Memory B cell (primary cell): ENCODE results near the gene PRCC.

Source experiments
- ATAC-seq: fragments of 150-1000 bp; cut with Tn5 transposase; 2 replicates; pipeline ENCODE4 v1.10.0; 2021; ENCODE audit warnings: low read depth, mild to moderate bottlenecking, moderate library complexity
- DNase-seq, 2 donors: peaks; one replicate each; pipeline ENCODE4 v3.0.0; 2022; ENCODE audit warnings: low spot score in 2 of 2
- H3K27ac Mint-ChIP-seq: one replicate; pipeline ENCODE4 v1.8.0; 2022; ENCODE audit warnings: mild to moderate bottlenecking, moderate library complexity, mixed read lengths
- H3K27me3 Mint-ChIP-seq: one replicate; pipeline ENCODE4 v1.8.0; 2022; ENCODE audit warnings: mixed read lengths
- H3K36me3 Mint-ChIP-seq: one replicate; pipeline ENCODE4 v1.8.0; 2022; ENCODE audit warnings: mild to moderate bottlenecking, mixed read lengths
- H3K4me1 Mint-ChIP-seq: one replicate; pipeline ENCODE4 v1.8.0; 2022; ENCODE audit warnings: mixed read lengths
- H3K4me3 Mint-ChIP-seq: one replicate; pipeline ENCODE4 v1.8.0; 2022; ENCODE audit warnings: mild to moderate bottlenecking, moderate library complexity, mixed read lengths
- H3K9me3 Mint-ChIP-seq: one replicate; pipeline ENCODE4 v1.8.0; 2022; ENCODE audit warnings: mixed read lengths

The PRCC gene

DNA sequence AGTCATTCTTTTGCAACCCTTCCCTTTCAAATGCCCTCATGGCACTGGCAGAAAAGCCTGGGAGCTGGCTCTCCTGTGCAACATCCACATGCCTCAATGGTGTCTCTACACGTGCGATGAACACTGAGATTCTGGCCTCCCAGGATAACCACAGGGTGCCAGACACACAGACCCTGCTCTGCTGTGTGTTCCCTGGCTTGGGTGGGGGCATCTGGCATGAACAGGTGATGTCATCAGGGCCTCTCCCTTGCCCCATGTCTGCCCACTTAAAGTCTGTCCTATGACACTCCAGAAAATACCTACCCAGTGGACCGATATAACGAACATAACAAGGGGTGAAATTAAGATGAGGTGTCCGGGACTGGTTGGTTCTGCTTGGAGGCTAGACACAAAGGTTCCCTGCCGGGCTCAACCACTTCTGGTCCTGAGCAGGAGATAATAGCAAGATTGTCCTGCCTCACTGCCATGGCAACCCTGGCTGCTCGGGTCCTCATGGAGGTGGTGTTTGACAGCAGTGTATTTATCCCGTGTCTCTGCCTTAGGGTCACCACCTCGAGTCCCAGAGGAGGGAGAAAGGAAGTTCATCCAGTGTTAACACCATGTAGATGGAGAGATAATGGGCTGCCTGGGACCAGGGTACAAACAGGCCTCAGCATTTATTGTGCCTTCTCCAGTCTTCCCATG is 72.2 kb downstream of the PRCC start:
- Mint-ChIP-seq H3K36me3 (no peaks in the 10 kb centered on the region), H3K27me3 (peaks cover 36% of the 10 kb centered on the region)

DNA sequence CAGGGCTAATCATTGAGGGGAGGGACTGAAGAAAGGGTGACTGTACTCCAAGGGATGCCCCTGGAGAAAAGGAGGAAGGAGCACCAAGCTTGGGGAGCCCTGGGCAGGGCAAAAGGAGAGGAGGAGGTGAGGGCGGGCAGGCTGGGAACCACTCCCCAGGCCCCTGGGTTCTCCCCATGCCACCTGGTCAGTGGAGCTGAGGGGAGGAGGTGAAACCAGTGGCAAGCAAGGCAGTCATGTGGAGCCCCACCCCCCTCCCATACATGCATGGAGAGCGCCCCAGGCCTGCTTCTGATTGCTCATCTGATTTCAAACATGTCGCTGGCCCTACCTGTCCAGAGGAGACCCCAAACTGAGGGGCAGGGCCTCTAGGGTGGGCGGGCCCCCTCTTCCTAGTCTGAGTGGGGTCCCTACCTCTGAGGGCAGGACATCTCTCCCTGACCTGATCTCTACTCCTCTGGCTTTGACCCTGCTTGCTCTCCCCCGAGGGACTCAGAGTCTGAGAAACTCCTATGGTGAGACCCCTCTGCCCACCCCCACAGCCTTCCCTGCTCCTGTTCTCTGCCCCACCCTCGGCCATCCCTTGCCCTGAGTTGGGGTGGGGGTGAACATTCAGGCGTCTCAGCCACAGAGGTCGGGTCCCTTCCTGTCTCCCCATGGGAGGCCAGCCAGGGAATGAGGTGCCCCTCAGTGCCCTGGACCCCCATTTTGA is 73.0 kb downstream of the PRCC start:
- Mint-ChIP-seq H3K9me3 (no peaks in the 10 kb centered on the region), H3K27me3 (peaks cover 35% of the 10 kb centered on the region), H3K27ac (no peak overlapping the region), H3K4me3 (no peak overlapping the region), H3K36me3 (no peaks in the 10 kb centered on the region), H3K4me1 (peaks cover 4% of the 10 kb centered on the region)
- no peak for DNase-seq
- ATAC-seq, result no peak

More for the DNA sequence above, 72.2 kb downstream of the PRCC start:
- no peak overlapping the region for H3K27ac Mint-ChIP-seq
- peaks cover 4% of the 10 kb centered on the region for H3K4me1 Mint-ChIP-seq
- no peak overlapping the region for H3K4me3 Mint-ChIP-seq
- DNase-seq (no peak), ATAC-seq (no peak)
- no peaks in the 10 kb centered on the region for H3K9me3 Mint-ChIP-seq

DNA sequence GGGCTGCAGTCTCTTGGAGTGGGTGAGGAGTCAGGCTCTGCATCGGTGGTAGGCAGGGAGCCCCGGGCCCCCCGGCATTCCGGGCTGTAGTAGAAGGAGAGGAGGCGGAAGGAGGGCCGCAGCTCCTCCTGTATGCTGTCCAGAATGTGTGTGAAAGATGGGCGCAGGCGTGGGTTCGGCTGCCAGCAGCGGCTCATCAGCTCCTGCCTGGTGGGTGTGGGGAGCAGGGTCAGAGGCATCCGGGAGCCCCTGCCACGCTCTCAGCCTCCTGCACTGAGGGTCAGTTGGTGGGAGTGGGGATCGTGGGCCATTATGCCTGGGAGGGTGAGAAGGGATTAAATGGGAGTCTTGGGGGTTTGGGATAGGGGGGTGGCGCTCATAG is 73.6 kb downstream of the PRCC start:
- Mint-ChIP-seq H3K27me3 (peaks cover 35% of the 10 kb centered on the region), H3K9me3 (no peaks in the 10 kb centered on the region), H3K27ac (no peak overlapping the region), H3K4me1 (peaks cover 4% of the 10 kb centered on the region), H3K36me3 (no peaks in the 10 kb centered on the region), H3K4me3 (no peak overlapping the region)
- DNase-seq (no peak), ATAC-seq (no peak)

DNA sequence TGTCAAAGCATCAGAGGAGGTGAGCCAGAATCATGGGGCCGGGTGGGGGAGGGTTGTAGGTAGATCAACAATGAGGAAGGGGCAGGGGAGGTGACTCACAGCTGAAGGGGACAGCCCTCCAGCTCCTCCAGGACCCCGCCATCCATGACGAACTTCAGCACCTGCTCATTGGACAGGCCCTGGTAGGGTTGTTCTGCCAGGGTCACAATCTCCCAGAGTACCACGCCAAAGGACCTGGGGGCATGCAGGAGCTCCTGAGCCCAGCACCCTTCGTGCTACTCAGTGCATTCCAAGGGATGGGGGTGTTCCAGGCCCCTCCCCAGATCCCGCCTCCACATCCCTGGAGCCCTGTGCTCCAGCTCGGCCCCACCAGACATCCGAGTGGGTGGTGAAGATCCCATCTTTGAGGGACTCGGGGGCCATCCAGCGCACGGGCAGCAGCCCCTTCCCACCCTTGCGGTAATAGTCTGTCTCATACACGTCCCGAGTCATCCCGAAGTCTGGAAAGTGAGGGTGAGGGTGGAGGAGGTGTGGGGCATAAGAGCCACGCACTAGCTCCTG is 74.0 kb downstream of the PRCC start:
- Mint-ChIP-seq H3K36me3 (no peaks in the 10 kb centered on the region), H3K27ac (no peak overlapping the region), H3K4me1 (peaks cover 4% of the 10 kb centered on the region), H3K27me3 (peaks cover 36% of the 10 kb centered on the region), H3K4me3 (no peak overlapping the region), H3K9me3 (no peaks in the 10 kb centered on the region)
- ATAC-seq, result no peak
- no peak for DNase-seq

- Mint-ChIP-seq H3K27me3 (peaks cover 33% of the 10 kb centered on the region), H3K4me1 (peaks cover 4% of the 10 kb centered on the region), H3K9me3 (no peaks in the 10 kb centered on the region), H3K27ac (no peak overlapping the region), H3K4me3 (no peak overlapping the region), H3K36me3 (no peaks in the 10 kb centered on the region)
- DNase-seq, result no peak
- no peak for ATAC-seq
Observed at GRCh38 chr1:156842618-156843300, 75.4 kb downstream of the PRCC start.

DNA sequence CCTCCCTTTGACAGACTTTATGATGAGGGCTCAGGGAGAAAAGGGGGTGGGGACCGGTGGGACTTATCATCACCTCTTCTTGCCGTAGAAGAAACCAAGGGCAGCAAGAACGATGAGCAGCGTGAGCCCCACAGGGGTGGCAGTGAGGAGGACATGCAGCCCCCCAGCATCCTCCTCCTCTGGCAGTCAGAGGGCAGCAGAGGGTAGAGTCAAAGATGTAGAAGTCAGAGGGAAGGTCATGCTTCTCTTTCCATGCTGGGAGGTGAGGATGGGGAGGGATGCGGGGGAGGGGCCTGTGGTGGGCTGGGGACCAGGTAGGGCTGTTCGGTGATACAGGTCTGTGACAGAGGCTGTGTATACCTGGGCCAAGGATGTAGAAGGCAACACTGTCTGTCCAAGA is 76.8 kb downstream of the PRCC start:
- H3K27ac Mint-ChIP-seq, result no peak overlapping the region

GRCh38 chr1:156844638-156845037 is 77.3 kb downstream of the PRCC start:
- DNase-seq (no peak), ATAC-seq (no peak)
- H3K4me3 Mint-ChIP-seq, result peak overlapping the region; percentile 39
- H3K27me3 Mint-ChIP-seq, result peaks cover 41% of the 10 kb centered on the region
- H3K9me3 Mint-ChIP-seq, result no peaks in the 10 kb centered on the region
- H3K27ac Mint-ChIP-seq, result no peak overlapping the region
- peaks cover 5% of the 10 kb centered on the region for H3K4me1 Mint-ChIP-seq
- H3K36me3 Mint-ChIP-seq, result no peaks in the 10 kb centered on the region

More for the DNA sequence above, 76.8 kb downstream of the PRCC start:
- H3K27me3 Mint-ChIP-seq, result peaks cover 39% of the 10 kb centered on the region
- H3K9me3 Mint-ChIP-seq, result no peaks in the 10 kb centered on the region
- no peaks in the 10 kb centered on the region for H3K36me3 Mint-ChIP-seq
- peaks cover 5% of the 10 kb centered on the region for H3K4me1 Mint-ChIP-seq
- DNase-seq (no peak), ATAC-seq (no peak)
- H3K4me3 Mint-ChIP-seq, result no peak overlapping the region

DNA sequence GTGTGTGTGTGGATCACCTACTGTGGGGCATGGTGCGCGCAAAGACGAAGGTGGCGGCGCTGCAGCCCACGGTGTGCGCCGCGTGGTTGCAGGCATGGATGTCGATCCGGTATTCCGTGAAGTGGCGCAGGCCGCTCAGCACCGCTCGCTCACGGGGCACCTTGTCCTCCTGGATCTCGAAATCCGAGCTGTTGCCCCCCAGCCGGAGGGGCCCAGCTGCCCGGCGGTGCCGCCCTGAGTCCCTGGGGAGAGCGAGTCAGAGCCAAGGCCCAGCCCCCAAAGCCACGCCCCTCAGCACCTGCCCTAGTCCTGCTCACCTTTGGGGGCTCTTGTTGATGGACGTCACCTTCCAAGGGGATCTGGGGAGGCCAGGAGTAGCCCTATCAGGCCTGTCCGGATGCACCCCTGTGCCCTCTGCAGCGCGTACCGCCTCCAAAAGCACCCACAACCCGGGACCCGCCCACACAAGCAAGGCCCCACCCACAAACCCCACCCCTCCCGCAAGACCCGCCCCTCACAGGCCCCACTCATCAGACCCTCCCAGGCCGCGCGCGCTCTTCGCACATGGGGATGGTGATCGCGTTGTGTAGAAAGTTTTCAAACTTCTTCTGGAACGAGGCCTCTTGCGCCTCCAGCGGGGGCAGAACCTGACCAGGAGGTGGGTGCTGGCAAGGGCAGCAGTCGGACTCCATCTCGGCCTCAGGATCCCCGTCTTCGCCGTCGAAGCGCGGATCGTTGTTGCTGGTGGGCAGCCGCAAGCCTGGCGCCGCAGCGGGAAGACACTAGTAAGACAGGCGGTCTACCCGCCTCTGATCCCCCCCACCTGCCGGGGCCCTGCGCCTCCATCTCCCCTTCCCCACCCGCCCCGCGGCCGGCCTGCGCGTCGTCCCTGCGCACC is 78.0 kb downstream of the PRCC start:
- H3K27me3 Mint-ChIP-seq, result peaks cover 37% of the 10 kb centered on the region

GRCh38 chr1:156845953-156846545 is 78.7 kb downstream of the PRCC start:
- H3K36me3 Mint-ChIP-seq, result no peaks in the 10 kb centered on the region
- H3K27ac Mint-ChIP-seq, result no peak overlapping the region
- ATAC-seq (no peak), DNase-seq (no peak)
- peaks cover 5% of the 10 kb centered on the region for H3K4me1 Mint-ChIP-seq
- peaks cover 34% of the 10 kb centered on the region for H3K27me3 Mint-ChIP-seq
- H3K9me3 Mint-ChIP-seq, result no peaks in the 10 kb centered on the region
- H3K4me3 Mint-ChIP-seq, result no peak overlapping the region

More for the DNA sequence above, 78.0 kb downstream of the PRCC start:
- Mint-ChIP-seq H3K27ac (no peak overlapping the region), H3K36me3 (no peaks in the 10 kb centered on the region), H3K9me3 (no peaks in the 10 kb centered on the region), H3K4me3 (peak overlapping the region; percentile 39), H3K4me1 (peaks cover 5% of the 10 kb centered on the region)
- ATAC-seq, result peak; percentile 39
- no peak for DNase-seq

GRCh38 chr1:156846643-156847042 is 79.3 kb downstream of the PRCC start:
- DNase-seq (no peak), ATAC-seq (no peak)
- Mint-ChIP-seq H3K27me3 (peaks cover 35% of the 10 kb centered on the region), H3K4me3 (no peak overlapping the region), H3K27ac (no peak overlapping the region), H3K9me3 (no peaks in the 10 kb centered on the region), H3K4me1 (peaks cover 5% of the 10 kb centered on the region), H3K36me3 (no peaks in the 10 kb centered on the region)

- Mint-ChIP-seq H3K9me3 (no peaks in the 10 kb centered on the region), H3K36me3 (no peaks in the 10 kb centered on the region), H3K4me3 (no peak overlapping the region), H3K27ac (no peak overlapping the region), H3K27me3 (peaks cover 31% of the 10 kb centered on the region), H3K4me1 (peaks cover 5% of the 10 kb centered on the region)
- no peak for DNase-seq
- no peak for ATAC-seq
Observed at GRCh38 chr1:156847591-156848460, 80.5 kb downstream of the PRCC start.

GRCh38 chr1:156848461-156849150 is 81.3 kb downstream of the PRCC start:
- ATAC-seq, result peak; percentile 38
- Mint-ChIP-seq H3K9me3 (no peaks in the 10 kb centered on the region), H3K27ac (no peak overlapping the region), H3K4me3 (peak overlapping the region; percentile 6), H3K36me3 (no peaks in the 10 kb centered on the region), H3K27me3 (peaks cover 32% of the 10 kb centered on the region), H3K4me1 (peaks cover 5% of the 10 kb centered on the region)
- no peak for DNase-seq
